GM12874 (cell line): Measurements from ENCODE around the gene IL1RAPL2.

ENCODE experiments used
- TF ChIP-seq, protein P1 (sequence below): IDR thresholded peaks from 2 replicates; pipeline ENCODE4 v1.5.1; 2011; ENCODE audit warnings: low read depth, mild to moderate bottlenecking, control low read depth, low read length, moderate library complexity; ENCODE audit not compliant: insufficient read depth

The IL1RAPL2 gene

DNA sequence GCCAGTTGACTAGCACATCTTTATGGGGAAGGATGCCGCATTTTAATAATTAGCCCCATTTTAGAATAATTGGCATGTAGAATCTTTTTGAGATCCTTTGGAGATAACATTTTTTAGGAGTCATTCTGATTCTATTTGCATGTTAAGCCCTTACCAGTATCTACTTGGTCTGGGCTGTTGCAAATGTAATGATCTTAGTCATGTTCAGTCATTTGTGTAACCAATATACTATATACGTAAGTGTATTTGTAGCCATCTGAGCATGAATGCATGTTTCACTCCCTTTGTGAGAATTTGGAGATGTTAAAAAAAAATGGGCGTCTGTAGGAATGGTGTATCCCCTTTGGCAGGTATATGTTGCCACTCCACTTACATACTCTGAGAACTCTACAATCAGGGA, 535.4 kb downstream of the IL1RAPL2 start:
- TF ChIP-seq, protein P1, sequence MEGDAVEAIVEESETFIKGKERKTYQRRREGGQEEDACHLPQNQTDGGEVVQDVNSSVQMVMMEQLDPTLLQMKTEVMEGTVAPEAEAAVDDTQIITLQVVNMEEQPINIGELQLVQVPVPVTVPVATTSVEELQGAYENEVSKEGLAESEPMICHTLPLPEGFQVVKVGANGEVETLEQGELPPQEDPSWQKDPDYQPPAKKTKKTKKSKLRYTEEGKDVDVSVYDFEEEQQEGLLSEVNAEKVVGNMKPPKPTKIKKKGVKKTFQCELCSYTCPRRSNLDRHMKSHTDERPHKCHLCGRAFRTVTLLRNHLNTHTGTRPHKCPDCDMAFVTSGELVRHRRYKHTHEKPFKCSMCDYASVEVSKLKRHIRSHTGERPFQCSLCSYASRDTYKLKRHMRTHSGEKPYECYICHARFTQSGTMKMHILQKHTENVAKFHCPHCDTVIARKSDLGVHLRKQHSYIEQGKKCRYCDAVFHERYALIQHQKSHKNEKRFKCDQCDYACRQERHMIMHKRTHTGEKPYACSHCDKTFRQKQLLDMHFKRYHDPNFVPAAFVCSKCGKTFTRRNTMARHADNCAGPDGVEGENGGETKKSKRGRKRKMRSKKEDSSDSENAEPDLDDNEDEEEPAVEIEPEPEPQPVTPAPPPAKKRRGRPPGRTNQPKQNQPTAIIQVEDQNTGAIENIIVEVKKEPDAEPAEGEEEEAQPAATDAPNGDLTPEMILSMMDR: no peak

- TF ChIP-seq, protein P1: no peak
Observed at GRCh38 chrX:105109936-105110335, 543.9 kb downstream of the IL1RAPL2 start.

GRCh38 chrX:105114554-105115130, 548.6 kb downstream of the IL1RAPL2 start:
- TF ChIP-seq, protein P1: no peak

GRCh38 chrX:105116486-105116885, 550.5 kb downstream of the IL1RAPL2 start:
- TF ChIP-seq, protein P1: no peak

DNA sequence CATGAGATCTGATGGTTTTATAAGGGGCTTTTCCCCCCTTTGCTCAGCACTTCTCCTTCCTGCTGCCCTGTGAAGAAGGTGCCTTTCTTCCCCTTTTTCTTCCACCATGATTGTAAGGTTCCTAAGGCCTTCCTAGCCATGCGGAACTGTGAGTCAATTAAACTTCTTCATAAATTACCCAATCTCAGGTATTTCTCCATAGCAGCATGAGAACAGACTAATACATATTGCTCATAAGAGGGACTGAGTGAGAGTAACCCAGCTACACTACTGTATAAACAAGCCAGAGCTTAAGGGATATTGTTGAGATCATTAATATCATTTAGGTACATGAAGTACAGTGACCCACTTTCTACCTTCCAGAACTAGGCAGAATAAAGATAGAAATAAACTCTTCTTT, 551.6 kb downstream of the IL1RAPL2 start:
- TF ChIP-seq, protein P1: no peak

- TF ChIP-seq, protein P1: no peak
Observed at GRCh38 chrX:105120463-105120862, 554.5 kb downstream of the IL1RAPL2 start.

DNA sequence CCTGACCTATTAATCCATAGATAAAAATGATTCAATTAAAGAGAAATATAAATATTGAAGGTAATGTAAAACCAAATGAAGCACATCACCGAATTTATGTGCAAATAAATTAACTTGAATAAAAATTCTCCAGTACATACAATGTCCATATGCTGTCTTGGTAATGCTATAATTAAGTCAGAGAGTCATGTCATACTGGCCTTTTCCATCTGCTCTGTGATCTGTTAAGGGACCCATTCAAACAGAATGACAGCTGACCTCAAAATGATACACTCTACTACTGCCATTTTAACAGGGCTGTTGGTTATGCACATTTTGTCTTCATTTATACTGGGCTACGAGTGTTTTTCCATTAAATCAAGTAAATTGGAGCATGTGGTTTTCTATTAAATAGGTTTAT, 555.2 kb downstream of the IL1RAPL2 start:
- TF ChIP-seq, protein P1: no peak

GRCh38 chrX:105126201-105126600, 560.2 kb downstream of the IL1RAPL2 start:
- TF ChIP-seq, protein P1: no peak
